NCI-H446 (cell line): ENCODE results near the gene HES4.
"Not testable (repeated sequence)": the region's sequence is repeated elsewhere in the genome, so short reads cannot be mapped to it uniquely, and the experiment has no call there.

Experiments
- DNase-seq, 2 experiments: peaks; one replicate each; lab custom pipeline; 2025; lab: John Stamatoyannopoulos, UW

The HES4 gene

DNA sequence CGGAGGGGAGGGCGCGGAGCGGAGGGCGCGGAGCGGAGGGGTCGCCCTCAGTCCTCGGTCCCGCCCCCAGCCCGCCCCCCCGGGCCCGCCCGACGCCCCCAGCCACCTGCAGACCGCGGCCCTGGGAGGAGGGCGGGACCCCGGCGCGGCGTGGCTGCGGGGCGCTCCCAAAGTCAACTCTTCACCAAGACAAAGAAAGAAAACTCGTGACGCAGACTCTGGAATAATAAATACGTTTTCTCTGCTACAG, 1.2 kb downstream of the HES4 start:
- DNase-seq = no peak

DNA sequence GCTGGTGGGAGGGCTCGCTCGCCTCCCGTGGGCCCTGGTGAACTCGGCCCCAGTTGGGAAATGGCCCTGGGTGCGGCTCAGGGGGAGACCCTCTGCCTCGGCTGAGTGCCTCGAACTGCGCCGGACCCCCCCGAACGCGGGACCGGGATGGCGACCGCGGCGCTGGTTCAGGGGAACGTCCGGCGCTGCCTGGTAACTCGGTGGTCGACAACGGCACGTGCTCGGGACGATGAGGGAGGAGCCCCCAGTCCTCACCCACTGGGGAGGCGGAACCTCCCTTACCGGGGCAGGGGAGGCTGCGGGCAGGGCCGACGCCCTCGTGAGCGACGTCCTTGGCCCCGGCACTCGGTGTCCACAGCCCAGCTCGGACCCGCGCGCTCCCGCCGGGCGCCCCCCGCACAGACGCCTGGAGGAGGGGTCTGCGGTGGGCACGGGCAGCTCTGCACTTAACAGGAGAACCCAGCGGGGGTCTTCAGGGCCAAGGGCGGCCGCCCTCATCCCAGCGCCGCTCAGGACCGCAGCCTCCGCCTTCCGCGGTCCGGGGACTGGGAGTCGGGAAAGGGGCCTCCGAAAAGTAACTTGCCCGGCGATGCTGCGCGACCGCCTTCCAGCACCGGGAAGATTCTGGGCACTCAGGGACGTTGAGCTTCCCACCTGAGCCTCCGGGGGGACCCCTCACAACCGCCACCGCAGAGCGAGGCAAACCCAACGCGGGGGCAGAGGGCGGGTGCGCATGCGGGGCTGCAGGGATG, 1.7 kb downstream of the HES4 start:
- DNase-seq = no peak

GRCh38 chr1:997713-997992, 2.2 kb downstream of the HES4 start:
- DNase-seq = no peak

- no peak for DNase-seq
Measured at GRCh38 chr1:996851-997712, 2.8 kb downstream of the HES4 start.

DNA sequence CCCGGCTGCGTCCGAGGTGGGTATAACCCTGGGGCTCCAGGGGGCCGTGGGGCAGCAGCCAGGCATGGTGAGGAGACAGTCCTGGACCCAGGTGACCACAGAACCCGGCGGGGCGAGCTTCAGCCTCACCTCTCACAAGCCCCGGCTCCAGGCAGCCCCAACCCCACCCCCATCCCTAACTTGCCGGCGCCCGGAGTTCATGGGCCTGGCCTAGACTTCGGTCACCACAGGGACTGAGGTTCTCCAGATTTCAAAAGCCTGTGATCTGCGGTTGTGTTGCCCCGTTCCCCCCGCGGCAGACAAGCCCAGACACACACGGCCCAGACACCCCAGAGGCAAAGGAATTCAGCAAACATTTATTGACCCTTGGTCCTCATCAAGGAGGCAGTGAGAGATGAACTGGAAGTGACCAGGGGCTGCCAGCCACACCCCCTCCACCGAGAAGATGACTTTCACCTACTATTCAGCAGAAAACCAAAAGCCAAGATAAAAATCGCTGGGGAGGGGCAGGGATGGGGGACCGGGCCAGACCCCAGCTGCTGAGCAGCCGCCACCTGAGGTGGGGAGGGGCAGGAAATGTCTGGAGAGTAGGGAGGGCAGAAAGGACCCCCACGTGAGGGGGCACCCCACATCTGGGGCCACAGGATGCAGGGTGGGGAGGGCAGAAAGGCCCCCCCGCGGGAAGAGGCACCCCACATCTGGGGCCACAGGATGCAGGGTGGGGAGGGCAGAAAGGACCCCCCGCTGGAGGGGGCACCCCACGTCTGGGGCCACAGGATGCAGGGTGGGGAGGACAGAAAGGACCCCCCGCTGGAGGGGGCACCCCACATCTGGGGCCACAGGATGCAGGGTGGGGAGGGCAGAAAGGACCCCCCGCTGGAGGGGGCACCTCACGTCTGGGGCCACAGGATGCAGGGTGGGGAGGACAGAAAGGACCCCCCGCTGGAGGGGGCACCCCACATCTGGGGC, 3.9 kb downstream of the HES4 start:
- DNase-seq = no peak

GRCh38 chr1:994546-994945, 5.4 kb downstream of the HES4 start:
- not testable (repeated sequence) for DNase-seq

- no peak for DNase-seq
Measured at GRCh38 chr1:993379-993995, 6.4 kb downstream of the HES4 start.

DNA sequence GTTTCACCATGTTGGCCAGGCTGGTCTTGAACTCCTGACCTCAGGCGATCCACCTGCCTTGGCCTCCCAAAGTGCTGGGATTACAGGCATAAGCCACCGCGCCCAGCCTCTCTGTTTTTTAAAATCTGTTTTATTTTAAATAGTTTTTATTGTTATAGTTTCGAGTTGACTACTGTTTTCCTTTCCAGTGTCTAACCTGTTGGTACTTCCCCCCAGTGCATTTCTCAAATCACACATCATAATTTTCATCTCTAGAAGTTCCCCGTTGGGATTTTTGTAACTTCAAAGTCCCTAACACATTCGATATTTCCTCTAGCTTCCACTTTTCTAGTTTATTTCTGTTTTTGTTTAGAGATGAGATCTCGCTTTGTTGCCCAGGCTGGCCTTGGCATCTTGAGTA, 7.5 kb downstream of the HES4 start:
- no peak for DNase-seq

DNA sequence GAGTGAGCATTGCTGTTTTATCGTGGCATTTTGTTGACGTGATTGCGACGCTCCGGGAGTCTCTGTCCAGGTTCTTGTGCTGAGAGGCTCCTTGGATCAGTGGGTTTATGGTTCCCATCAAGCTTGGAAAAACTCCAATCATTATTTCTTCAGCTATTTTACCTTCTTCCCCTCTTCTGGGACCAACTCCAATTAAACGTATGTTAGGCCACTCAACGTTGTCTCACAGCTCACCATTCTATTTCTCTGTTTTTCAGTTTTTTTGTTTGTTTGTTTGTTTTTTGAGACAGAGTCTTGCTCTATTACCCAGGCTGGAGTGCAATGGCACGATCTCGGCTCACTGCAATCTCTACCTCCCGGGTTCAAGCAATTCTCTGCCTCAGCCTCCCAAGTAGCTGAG, 8.0 kb downstream of the HES4 start:
- no peak for DNase-seq

DNA sequence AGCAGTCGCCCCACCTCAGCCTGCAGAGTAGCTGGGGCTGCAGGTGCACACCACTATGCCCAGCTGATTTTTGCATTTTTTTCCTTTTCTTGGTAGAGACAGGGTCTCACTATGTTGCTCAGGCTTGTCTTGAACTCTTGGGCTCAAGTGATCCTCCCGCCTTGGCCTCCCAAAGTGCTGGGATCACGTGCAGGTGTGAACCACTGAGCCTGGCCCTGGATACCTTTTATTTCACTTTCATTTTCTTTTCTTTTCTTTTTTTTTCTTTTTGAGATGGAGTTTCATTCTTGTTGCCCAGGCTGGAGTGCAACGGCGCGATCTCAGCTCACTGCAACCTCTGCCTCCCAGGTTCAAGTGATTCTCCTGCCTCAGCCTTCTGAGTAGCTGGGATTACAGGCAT, 8.6 kb downstream of the HES4 start:
- not testable (repeated sequence) for DNase-seq

GRCh38 chr1:988061-988460, 11.8 kb downstream of the HES4 start:
- not testable (repeated sequence) for DNase-seq

DNA sequence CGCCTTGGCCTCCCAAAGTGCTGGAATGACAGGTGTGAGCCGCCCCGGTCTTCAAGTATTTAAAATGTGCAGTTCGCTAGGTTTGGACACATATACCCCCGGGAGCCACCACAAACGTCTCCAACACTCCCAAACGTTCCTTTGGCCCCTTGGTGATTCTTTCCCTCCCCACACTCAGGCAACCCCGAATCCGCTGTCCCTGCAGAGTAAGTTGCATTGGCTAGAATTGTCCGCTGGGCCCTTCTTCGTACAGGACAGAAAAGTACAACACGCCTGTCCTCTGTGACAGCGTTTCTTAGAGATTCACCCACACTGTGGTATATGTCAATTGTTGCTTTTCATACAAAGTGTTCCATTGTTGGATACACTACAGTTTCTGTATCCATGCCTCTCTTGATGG, 14.8 kb downstream of the HES4 start:
- no peak for DNase-seq

GRCh38 chr1:984476-984814, 15.5 kb downstream of the HES4 start:
- no peak for DNase-seq

- DNase-seq = no peak
Measured at GRCh38 chr1:983798-984475, 16.0 kb downstream of the HES4 start.

- DNase-seq = no peak
Measured at GRCh38 chr1:982765-983436, 17.0 kb downstream of the HES4 start.

DNA sequence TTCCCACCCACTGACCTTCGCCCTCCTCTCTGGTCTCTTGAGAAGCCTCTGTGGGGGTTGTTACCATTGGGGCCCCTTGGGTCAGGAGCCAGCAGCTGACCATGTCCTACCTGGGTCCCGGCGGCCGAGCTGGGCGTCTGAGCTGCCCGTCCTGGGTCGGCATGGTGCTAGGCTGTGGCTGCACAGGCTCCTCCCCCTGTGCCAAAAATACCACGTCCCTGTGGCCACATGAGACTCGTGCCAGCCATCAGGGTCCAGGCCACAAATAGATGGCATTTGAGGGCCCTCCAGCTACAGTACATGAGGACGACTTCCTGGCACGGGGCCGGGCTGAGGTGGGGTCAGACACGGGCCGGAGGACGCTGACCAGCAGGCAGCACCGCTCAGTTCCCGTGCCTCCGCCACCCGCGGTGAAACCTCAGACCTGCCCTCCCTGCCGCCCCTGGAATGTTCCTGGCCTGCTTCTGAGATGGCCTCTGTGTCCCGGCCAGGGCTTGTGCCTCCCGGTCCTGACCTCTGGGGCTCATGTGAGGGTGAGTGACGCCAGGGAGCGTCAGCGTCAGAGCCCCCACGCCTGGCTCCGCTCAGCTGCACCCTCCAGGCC, 17.8 kb downstream of the HES4 start, which contains the start of gene PERM1:
TSS of gene PERM1 (minus strand) at position 139 of the 604 bp plus-strand sequence. CDS start 1,064 bp downstream, outside the sequence.
- no peak for DNase-seq

GRCh38 chr1:981491-981954, 18.4 kb downstream of the HES4 start:
- DNase-seq = no peak

DNA sequence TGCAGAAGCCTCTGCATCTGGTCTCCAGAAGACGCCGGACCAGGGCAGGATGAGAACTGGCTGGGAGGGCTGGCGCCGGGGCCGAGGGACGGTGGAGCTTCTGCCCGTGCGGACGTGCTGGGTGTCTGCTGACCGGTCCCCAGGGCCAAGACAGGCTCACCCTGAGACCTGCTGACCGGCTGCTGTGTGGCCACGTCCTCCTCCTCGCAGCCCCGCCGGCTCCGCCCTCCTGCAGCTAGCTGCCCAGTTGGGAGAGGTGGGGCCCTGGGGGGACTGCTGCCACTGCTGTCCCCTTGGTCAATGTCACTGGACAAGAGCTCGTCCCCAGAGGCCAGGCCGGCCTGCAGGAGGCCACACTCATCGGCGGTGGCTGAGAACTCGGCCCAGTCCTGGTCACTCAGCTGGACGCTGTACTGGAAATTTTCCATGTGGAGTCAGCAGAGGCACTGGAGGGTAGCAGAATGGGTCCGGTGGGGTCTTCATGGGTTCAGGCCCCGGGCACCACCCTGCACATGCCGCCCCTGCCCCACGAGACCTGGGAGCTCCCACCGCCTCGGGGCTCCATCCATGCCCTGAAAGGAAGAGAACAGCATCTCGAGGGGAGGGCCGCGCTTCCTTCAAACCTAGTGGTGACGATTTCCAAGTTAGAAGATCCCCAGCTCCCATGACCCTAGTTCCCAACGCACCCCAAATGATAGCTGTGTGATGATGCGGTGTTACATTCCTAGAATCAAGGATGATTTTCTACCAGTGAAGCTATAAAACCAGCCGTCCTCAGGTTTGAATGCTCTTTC, 19.1 kb downstream of the HES4 start:
- DNase-seq = no peak

DNA sequence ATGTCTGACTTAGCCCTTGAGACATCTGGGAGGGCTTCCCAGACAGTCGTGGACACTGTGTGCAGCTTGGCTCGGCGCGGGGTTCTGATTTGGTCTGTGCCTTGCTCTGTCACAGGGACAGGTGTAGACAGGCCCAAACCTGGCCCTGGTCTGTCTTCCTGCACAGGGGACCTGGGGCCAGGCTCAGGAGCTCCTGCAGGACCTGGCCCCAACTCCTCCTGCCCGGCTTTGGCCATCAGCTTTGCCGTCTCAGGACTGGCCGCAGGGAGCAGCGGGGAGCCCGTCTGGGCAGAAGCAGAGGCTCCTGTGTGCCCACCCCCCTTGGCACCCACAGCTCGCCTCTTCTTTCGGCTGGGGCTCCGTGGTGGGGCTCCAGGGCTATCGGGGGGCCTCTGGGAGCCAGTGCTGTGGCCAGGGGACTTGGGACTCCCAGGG, 19.7 kb downstream of the HES4 start:
- DNase-seq = no peak

DNA sequence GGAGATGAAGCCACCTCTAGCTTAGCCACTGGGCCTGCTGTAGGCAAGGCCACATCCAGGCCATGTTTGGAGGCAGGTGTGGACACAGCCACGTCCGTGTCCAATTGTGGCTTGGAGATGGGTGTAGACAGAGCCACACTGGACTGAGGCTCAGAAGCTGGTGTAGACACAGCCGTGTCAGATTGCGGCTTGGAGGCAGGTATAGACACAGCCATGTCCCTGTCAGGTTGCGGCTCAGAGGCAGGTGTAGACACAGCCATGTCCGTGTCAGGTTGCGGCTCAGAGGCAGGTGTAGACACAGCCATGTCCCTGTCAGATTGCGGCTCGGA, 20.2 kb downstream of the HES4 start:
- no peak for DNase-seq
